HG03196 (cell line): ENCODE results near the gene POLR2B.
"Not testable (repeated sequence)": the region's sequence is repeated elsewhere in the genome, so short reads cannot be mapped to it uniquely, and the experiment has no call there.

Experiments
- ATAC-seq: cut with Tn5 transposase; IDR thresholded peaks from one replicate; pipeline ENCODE4 v1.9.1; 2021; ENCODE audit not compliant: unreplicated experiment

POLR2B gene

DNA sequence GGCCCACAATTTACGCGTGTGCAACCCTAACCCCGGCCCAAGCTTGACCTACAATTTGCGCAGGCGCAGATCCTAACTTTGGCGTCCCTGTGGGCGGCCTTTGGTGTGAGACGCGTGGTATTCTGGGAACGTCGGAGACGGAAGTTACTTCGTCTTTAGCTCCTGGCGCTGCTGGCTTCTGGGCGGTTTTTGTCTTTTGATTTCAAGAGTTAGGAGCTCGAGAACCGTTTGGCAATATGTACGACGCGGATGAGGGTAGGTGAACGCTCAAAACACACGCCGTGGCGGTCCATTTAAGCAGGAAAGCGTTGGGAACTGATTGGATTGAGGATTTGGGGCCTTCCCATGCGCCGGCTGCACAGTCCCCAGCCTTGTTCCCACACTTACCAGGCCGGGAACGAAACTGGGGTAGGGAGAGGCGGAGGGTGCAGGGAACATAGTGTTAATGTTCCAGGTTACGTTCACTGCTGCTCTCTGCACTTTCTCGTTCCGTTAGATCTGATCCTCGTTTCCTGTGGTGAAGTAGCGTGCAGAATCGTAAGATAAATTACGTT is at the start of gene POLR2B:
TSS of gene POLR2B (plus strand) at position 147 of the 554 bp plus-strand sequence. CDS start at position 237, 90 bp downstream.
- ATAC-seq = peak; percentile 50

- ATAC-seq = no peak
These were observed 48.1 kb upstream of the POLR2B start for GRCh38 chr4:56930638-56931037.

DNA sequence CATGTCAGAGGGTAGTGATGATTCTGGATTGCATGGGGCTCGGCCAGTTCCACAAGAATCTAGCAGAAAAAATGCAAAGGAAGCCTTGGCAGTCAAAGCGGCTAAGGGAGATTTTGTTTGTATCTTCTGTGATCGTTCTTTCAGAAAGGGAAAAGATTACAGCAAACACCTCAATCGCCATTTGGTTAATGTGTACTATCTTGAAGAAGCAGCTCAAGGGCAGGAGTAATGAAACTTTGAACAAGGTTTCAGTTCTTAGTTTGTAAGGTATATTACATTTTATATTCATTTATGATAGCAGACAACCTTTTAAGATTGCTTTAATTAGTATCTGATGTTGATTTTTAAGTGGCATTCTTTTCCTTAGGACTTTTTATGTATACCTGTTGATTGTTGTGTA is 46.8 kb upstream of the POLR2B start:
- no peak for ATAC-seq

- ATAC-seq = no peak
These were observed 41.4 kb upstream of the POLR2B start for GRCh38 chr4:56937262-56937661.

- not testable (repeated sequence) for ATAC-seq
These were observed 38.9 kb upstream of the POLR2B start for GRCh38 chr4:56939826-56940225.

DNA sequence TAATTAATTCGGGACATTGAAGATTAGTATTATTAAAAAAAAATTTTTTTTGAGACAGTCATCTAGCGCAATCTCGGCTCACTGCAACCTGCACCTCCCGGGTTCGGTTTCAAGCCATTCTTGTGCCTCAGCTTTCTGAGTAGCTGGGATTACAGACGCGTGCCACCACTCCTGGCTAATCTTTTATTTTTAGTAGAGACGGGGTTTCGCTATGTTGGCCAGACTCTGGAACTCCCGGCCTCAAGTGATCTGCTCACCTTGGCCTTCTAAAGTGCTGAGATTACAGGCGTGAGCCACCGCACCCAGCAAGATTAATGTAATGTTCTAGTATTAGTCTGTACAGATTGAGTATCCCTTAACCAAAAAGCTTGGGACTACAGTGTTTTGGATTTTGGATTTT is 38.3 kb upstream of the POLR2B start:
- no peak for ATAC-seq

DNA sequence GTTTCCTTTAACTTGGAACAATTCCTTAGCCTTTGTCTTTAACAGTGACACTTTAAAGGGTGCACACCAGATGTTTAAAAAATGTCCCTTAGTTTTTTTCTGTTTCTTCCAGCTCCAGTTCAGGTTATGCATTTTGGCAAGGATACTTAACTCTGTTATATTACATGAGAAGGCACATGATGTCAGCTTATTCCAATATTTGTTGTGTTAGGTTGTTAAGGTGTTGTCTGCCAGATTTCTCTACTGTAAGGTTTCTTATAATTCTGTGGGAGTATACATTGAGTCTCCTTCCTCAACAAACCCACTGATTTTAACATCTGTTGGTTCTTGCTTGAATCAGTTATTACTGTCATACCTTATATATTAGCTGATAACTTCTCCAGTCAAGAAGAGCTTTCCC is 37.7 kb upstream of the POLR2B start:
- no peak for ATAC-seq

DNA sequence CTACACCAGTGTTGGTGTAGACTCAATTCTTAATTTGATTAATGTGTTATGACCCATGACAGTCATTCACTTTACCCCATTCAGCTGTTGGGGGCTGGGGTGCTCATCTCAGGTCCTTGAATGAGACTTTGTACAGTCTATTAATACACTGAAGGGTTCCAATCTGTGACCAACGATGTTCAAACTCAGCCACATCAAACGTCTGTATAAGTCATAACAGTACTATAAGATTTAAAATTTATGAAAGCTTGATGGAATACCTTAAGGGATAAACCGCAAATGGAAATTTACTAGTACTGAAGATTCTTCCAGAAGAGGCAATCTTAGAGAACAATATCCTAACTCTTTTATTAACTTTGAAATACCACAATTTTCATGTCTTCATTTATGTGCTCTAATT is 37.3 kb upstream of the POLR2B start:
- no peak for ATAC-seq

DNA sequence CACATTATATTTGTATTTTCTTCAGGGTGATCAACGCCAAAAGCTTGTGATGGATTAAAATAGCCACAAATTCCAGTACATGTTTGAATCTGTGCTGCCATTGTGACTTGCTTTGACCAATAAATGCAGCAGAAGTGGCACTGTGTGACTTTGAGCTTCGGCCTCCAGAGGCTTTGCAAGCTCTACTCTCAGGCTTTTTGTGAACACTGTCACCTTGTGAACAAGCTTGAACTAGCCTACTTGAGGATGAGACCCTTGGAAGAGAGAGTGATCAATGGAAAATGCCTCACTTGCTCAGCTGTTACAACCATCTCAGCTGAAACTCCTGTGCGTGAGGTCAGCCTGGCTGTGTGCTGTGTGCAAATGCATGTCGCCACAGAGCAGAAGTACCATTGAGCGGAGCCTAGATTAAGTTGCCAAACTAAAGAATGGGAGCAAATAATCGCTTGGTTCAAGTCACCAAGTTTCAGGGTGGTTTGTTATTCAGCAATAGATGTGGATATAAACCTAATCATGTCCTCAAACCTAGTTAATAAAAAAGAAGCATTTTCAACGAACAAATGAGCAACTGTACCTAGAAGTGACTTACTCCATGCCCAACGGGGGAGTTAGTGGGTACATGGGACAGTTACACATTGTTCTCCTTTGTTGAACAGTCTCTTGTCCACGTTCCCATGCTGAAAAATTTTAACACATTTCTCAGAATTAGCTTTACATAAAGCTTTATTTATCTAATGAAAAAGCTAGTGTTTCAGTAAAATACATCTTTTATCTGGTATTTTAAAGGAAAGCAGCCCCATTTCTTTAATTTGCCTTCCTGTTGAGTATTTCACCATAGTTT is 24.8 kb upstream of the POLR2B start:
- ATAC-seq = no peak

GRCh38 chr4:56958111-56958517 is 20.6 kb upstream of the POLR2B start:
- no peak for ATAC-seq

- no peak for ATAC-seq
These were observed 19.6 kb upstream of the POLR2B start for GRCh38 chr4:56959100-56959499.

GRCh38 chr4:56961107-56961500 is 17.6 kb upstream of the POLR2B start:
- no peak for ATAC-seq

- no peak for ATAC-seq
These were observed 7.3 kb upstream of the POLR2B start for GRCh38 chr4:56971383-56971782.

GRCh38 chr4:56972389-56972788 is 6.3 kb upstream of the POLR2B start:
- ATAC-seq = no peak

GRCh38 chr4:56972809-56973208 is 5.9 kb upstream of the POLR2B start:
- ATAC-seq = no peak

- ATAC-seq = no peak
These were observed 5.4 kb upstream of the POLR2B start for GRCh38 chr4:56973336-56973735.

GRCh38 chr4:56976283-56976836 is 2.3 kb upstream of the POLR2B start:
- ATAC-seq = peak; percentile 1

DNA sequence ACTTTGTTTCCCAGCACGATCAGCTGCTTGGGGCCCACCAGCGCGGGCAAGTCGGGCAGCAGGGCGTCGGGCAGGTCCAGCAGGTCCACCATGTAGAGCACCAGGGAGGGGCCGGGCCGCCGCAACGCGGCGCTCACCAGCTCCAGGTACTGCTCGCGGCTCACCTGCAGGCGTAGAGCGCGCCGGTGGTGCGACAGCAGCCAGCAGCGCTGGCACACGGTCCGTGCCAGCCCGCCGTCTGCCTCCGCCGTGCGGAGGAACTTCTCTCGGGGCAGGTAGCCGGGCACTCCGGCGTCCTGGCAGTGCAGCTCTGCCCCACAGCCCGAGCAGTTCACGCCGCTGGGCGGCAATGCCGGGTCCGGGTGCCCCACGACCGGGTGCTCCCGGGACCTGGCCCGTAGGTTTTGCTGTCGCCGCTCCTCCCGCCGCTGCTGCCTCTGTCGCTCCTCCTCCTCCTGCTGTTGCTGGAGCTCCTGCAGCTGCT is 1.8 kb upstream of the POLR2B start:
- peak; percentile 27 for ATAC-seq

DNA sequence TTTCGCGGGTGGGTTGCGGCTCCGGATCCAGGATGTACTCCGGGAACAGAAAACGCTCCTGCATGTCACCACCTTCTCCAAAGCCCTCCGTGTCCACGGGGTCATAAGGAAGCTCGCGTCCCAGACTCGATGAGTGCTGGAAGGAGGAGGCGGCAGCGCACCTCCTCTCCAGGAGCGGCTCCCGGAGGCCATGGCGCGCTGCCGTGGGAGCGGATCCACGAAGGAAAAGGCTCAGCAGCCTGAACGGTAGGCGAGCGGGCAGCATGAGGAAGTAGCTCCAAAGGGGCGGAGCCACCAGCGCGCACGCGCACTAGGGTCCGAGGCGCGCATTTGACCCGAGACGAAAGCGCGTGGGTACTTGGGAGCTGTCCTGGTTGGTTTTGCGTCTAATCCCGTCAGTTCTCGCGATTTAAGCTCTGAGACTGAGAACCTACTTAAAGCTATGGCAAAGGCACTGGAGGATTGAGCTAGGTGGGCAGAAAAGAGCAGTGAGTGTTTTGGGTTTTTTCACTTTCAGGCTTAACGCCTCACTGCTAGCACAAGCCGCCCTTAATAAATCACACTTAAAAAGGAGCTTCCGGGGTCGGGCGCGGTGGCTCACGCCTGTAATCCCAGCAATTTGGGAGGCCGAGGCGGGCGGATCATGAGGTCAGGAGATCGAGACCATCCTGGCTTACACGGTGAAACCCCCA is 1.2 kb upstream of the POLR2B start, which contains the start of gene NOA1:
TSS of gene NOA1 (minus strand) at position 286 of the 692 bp plus-strand sequence. CDS start at position 265, 21 bp downstream.
- peak; percentile 82 for ATAC-seq

DNA sequence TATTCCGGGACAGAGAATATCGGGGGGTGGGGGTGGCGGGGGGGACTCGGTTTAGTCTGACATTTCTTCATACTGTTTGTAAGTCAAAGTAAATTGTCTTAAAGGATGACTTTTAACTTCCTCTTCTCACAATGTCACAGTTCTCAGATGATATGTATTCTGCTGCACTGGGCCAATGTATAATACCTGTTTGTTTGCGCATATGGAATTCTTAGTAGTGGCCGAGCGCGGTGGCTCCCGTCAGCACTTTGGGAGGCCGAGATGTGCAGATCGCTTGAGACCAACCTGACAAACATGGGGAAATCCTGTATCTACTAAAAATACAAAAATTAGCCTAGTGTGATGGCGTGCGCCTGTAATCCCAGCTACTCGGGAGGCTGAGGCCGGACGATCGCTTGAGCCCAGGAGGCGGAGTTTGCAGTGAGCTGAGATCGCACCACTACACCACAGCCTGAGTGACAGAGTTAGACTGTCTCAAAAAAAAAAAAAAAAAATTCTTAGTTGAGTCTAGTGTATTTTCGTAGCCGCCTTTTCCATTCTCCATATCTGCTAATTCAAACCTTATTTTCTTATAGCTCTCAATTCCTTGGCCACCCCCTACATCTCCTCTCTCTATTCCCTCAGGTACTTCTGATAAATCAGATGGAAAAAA is 851 bp downstream of the POLR2B start:
- ATAC-seq = no peak

GRCh38 chr4:56981795-56982201 is 3.1 kb downstream of the POLR2B start:
- ATAC-seq = no peak
